ENCODE measurements around the gene LRRC9. TPM values are rescaled to one million over a fixed set of nuclear protein-coding genes. Genes with fewer than 3 reads are reported as not detected.
A peak's percentile ranks its signal among the peaks of the same experiment; 100 is the strongest.
"Not testable (repeated sequence)": the region's sequence is repeated elsewhere in the genome, so short reads cannot be mapped to it uniquely, and the experiment has no call there.

LRRC9 gene
- 1 to 10 TPM in 3 of 5 donors, under 1 TPM in 2; 0.47 to 1.4 (median 1.3) TPM for polyA plus RNA-seq (ENCODE audit: insufficient read depth in 1 of 5, insufficient read length in 5 of 5, low replicate concordance in 1 of 5)
- long read RNA-seq, donor 1, result 0 reads
- long read RNA-seq, donor 2, result 0 reads
- long read RNA-seq, donor 3, result 0 reads
- long read RNA-seq, donor 4, result 0 reads
- long read RNA-seq, donor 5, result 0 reads
- long read RNA-seq, donor 6, result 0 reads
- long read RNA-seq, donor 7, result 0 reads
- long read RNA-seq, donor 8, result 0 reads

DNA sequence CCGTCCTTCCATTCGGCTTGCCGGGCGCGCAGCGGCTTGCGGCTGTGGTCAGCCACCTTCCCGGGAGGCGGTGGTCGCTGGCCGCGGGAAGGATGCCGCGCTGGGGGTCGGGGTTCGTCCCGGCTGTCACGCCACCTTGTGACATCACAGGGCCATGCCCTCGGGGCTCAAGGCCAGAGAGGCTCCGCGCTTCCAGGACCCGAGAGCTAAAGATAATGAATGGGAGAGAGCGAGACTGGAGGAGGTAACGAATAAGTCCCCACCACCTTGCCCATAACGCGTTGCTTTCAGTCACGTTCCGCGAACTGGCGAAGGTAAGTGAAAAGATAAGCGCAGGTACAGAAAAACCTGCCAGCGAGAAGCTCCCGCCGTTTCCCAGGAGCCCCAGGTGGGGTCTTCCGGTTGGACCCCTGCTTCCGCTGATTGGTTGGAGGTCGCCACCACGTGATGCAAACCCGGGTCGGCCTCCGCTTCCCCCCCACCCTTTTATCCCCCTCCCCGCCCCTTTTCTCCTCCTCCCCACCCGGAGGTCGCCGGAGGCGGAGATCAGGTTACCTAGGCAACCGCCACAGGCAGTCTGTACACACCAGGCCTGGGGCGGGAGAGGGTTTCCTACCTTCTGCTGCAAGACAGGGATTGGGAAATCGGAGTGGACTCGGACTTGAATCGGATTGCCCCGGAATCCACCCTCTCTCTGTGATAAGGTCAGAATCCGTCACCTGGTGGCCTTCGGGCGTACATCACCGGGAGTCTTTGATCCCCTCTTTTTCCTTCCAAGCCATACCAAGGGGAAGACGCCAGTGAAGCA, at the start of gene LRRC9:
Gene LRRC9, plus strand, starts transcription at position 575 of the 808 bp plus-strand sequence.
- peak; percentile 54 to 66 for DNase-seq

GRCh38 chr14:59870277-59871165, 49.4 kb upstream of the LRRC9 start, which contains the start of gene RTN1:
Gene RTN1 (minus strand): TSS chr14:59870776. CDS start chr14:59870630, 146 bp downstream.
- peak; percentile 45 to 48 for DNase-seq

GRCh38 chr14:59871166-59871495, 48.8 kb upstream of the LRRC9 start:
- DNase-seq, result peak in 1 of 2 donors; percentile 2

DNA sequence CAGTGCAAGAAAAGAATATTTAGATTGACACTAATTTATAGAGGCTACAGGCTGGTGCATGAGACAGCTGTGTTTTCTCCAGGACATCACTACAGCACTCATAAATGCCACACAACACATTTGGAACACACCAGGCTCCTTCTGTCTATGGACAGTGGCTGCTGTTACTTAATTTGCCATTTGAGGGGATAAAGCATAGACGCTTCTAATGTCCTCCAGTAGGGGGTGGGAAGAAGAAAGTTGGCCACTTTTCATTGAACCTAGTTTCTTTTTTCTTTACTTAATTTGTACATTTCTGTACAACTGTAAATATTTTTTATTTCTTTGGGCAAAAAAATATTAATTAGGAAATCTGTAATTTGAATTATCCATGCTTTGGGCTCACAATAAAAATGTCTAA, 37.0 kb upstream of the LRRC9 start:
- no peak for DNase-seq

DNA sequence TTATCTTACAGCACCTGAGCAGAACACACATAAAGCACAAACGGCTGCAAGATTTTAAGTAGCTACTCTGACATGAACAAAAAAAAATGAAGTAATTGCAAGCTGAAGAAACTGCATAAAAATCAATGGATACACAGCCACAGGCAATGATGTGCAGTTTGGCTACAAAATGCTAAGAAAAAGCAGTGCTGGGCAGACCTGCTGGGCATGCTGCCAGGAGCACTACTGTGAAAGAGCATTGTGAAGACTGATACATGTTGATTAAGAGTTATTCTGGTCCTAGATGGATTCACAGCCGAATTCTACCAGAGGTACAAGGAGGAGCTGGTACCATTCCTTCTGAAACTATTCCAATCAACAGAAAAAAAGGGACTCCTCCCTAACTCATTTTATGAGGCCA, 29.3 kb upstream of the LRRC9 start:
- no peak for DNase-seq

DNA sequence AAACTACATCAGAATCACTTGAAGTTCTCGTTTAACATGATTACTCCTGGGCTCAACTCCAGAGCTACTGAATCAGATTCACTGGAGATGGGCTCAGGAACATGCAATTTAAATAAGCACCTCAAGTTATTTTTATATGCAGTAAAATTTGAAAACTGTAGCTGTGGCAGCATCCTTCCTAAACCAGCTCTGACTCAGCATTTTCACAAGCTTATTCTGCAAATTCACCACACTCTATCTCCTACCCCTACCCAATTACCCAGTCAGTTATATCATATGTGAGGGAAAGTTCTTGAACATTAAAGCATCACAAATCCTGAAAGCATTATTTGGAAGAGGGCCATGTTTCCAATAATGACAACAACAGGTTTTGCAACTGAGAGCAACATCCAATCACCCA, 24.2 kb upstream of the LRRC9 start:
- no peak for DNase-seq

GRCh38 chr14:59897757-59898383, 22.1 kb upstream of the LRRC9 start:
- peak in 1 of 2 donors; percentile 17 for DNase-seq

- no peak for DNase-seq
These were observed 19.4 kb upstream of the LRRC9 start for GRCh38 chr14:59900556-59900955.

- DNase-seq, result no peak
These were observed 15.8 kb upstream of the LRRC9 start for GRCh38 chr14:59904184-59904583.

DNA sequence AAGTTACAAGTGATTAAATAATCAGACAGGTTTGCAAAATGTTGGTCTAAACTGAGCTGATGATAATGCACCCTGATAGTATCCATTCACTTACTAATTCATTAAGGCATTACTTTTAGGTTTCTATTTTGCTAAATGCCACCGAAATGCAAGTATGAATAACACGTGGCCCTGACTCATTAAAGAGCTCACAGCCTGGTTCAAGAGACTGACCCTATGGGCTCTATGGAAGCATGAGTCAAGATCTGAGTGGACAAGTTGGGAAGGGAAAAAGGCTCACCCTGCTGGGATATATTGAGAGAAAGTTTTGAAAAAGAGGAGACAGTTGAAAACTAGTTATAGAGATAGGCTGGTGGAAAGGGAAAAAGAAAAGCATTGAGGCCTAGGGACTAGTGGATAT, 14.8 kb upstream of the LRRC9 start:
- DNase-seq, result no peak

- DNase-seq, result no peak
These were observed 7.5 kb upstream of the LRRC9 start for GRCh38 chr14:59912443-59912842.

DNA sequence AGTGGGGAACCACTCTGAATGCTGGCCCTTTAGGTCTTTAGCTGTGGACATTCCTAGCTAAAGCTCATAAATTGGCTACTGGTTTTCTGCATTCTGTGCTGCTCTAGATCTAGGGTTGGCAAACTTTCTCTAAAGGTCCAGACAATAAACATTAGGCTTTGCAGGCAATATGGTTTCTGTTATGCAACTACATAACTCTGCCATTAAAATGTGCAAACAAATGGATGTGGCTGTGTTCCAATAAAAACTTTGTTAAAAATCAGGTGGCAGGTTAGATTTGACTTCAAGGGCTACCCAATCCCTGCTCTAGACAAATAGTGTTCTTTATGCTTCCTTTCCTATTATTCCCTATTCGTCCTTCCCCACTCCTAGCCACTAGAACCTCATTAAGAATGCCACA, 6.8 kb upstream of the LRRC9 start:
- no peak for DNase-seq

DNA sequence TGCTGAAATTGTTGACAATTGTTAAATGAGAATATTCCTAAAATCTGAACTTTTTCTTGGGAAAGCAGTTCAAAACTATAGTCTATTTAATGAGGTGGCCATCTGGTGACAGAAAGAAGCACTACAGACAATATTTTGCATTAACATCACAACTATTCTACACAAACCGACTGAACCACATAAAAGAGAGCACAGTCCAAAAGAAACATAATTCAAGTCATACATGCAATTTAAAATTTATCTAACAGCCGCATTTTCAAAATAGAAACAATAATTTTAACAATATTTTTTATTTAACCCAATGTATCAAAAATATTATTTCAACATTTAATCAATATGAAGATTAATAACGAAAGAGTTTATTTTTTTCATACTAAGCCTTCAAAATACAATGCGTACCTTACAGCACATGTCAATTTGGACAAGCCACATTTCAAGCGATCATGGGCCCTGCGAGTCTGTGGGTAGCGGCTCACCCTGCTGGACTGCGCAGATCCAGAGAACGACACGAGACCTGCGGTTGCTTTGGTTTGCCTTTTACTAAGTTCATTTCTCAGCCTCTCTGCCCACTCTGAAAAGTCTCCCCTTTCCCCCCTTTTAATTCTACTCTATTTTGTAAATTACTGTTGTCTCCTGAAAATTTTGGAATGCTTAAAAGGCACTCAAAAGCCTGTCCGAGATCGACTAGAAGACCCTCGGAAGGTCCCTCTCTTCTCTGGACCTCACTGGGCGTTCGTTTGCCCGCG, 947 bp upstream of the LRRC9 start:
- peak; percentile 11 to 27 for DNase-seq

DNA sequence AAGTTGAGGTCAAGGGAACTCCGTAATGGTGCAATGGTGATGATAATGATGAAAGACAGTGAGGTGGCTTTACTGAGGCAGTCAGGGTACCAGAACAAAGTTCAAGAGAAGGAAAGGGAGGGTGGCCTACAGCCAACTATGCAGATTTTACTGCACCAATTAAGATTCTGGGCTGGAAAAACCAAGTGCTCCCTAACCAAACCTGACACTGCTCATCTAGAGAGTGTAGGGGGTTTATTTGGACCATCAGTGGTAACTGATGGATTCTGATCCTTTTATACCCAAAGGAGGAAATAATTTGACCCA, 387 bp downstream of the LRRC9 start:
- DNase-seq, result no peak

- no peak for DNase-seq
These were observed 5.9 kb downstream of the LRRC9 start for GRCh38 chr14:59925797-59926196.

- DNase-seq, result no peak
These were observed 6.6 kb downstream of the LRRC9 start for GRCh38 chr14:59926534-59926933.

GRCh38 chr14:59931237-59931636, 11.3 kb downstream of the LRRC9 start:
- no peak for DNase-seq

GRCh38 chr14:59936145-59936544, 16.2 kb downstream of the LRRC9 start:
- no peak for DNase-seq

- DNase-seq, result no peak
These were observed 19.9 kb downstream of the LRRC9 start for GRCh38 chr14:59939828-59940227.

GRCh38 chr14:59942296-59942862, 22.4 kb downstream of the LRRC9 start:
- DNase-seq, result not testable (repeated sequence)

GRCh38 chr14:59944909-59945308, 25.0 kb downstream of the LRRC9 start:
- DNase-seq, result no peak

Data from right lung (tissue), 10 donors.